Activated CD8-positive, alpha-beta memory T cell treated with anti-CD3 and anti-CD28 coated beads for 24 hours (primary cell): ENCODE results near the gene UQCRH.
"Not testable (repeated sequence)": the region's sequence is repeated elsewhere in the genome, so short reads cannot be mapped to it uniquely, and the experiment has no call there.

ENCODE experiments used
- DNase-seq: peaks from one replicate; pipeline ENCODE4 v3.0.0-alpha.2; 2020

Gene UQCRH

GRCh38 chr1:46337409-46337808, 33.9 kb downstream of the UQCRH start:
- not testable (repeated sequence) for DNase-seq

DNA sequence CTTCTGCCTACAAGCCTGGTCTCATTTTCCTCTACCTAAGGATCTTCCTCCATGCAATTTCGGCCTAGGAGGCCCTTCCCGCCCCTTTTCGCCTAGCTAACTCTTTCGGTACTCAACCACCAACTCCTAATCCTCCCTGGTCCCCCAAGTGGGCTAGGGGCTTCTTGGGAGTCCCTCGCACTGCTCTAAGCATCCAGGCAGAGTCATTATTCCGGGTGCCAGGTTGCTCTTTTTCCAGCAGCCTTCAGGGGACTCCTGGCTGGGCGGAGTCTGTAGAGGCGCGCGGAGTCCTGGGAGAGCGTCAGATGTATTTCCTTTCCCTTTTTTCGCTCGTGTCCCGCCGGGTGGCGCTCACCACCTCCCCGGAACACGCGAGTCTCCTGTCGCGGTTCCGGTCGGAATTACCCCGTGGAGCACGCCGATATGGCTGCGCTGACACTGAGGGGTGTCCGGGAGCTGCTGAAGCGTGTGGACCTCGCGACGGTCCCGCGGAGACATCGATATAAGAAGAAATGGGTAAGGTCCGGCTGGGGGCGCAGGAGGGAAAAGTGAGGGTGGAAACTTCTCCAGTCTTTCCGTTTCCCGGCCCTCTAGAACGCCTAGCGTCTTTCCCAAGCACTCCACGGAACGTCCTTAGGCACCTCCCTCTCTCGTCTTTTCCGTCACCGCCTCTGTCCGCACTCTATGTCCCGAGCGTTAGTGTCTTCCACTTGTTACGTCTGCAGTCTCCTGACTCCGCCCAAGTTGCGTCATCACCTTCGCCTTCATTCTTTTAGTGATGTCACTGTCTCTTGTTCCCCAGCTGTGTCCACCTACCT, 37.1 kb downstream of the UQCRH start, which contains the start of gene NSUN4:
NSUN4 (plus strand) TSS at position 404 of the 818 bp plus-strand sequence; CDS start at position 424, 20 bp downstream.
- peak; percentile 91 for DNase-seq

- no peak for DNase-seq
Observed at GRCh38 chr1:46341222-46342083, 38.0 kb downstream of the UQCRH start.

- DNase-seq = no peak
Observed at GRCh38 chr1:46342084-46342656, 38.7 kb downstream of the UQCRH start.

DNA sequence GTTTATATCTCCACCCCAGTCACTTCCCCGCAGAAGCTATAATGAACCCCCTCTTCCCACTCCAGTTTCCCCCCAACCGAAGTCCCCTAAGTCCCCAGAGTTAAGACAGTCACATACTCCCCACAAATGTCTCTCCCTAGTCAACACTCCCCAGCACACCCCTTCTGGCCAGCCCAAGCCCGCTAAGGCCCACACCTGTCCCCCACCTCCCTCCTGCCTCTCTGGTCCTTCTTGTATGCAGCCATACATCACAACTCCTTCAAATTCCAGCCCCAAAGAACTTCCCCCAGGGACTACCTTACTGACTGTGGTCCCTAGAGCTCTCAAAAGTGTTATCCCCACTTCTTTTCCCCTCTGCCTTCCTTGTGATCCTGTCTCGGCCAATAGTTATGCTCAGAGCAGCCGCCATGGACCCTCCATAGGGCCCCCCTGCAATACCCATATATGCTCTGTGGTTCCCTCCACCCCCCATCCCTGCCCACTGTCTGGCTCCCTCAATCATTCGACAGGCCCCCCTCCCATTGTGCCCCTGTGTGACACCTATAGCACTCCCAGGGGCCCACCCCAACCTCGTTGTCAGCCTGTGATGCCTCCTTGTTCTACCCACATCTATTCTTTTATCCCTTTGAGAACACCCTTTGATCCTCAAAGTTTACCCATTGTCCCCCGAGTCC, 39.3 kb downstream of the UQCRH start:
- DNase-seq = no peak

DNA sequence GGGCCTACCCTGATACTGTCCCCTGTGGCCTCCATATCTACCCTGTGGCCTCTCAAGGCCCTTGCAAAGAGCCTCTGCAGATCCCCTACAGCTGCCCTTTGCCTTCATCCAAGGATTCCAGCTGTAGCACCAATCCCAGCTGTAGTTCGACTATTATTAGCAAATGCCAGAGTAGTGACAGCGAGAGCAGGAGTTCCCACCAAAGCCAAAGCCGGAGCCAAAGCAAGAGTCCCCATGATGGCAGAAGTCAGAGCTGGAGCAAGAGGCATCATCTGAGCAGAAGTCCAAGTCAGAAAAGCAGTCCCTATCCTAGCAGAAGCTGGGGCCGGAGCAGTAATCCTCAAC, 39.8 kb downstream of the UQCRH start:
- DNase-seq = no peak

DNA sequence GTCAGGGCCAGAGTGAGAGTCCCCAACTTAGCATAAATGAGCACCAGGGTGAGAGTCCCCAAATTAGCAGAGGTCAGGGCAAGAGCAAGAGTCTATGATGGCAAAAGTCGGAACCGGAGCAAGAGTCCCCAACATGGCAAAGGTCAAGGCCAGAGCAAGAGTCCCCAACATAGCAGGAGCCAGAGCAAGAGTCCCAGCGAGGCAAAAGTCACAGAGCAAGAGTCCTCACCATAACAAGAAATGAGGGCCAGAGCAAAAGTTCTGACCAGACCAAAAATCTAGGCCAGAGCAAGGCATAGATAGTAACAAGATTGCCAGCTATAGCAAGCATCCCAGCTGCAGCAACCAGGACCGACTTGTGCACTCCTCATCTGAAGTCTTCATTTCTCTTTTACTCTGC, 40.2 kb downstream of the UQCRH start:
- no peak for DNase-seq

DNA sequence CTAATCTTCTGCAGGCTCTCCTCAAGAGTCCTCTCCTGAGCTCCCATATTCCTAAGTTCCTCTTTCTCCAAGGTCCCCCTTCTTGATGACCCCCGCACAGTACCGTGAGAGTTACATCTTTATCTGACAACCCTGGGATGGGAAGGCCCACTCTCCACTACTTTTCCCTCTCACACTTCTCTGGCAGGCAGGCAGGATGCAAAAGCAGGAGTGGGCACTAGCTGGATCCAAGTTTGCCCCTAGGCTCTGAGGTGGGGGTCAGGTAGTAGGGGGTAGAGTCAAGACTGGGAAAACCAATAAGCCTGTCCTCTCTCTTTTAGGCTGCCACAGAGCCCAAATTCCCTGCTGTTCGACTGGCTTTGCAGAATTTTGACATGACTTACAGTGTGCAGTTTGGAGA, 41.0 kb downstream of the UQCRH start:
- no peak for DNase-seq

DNA sequence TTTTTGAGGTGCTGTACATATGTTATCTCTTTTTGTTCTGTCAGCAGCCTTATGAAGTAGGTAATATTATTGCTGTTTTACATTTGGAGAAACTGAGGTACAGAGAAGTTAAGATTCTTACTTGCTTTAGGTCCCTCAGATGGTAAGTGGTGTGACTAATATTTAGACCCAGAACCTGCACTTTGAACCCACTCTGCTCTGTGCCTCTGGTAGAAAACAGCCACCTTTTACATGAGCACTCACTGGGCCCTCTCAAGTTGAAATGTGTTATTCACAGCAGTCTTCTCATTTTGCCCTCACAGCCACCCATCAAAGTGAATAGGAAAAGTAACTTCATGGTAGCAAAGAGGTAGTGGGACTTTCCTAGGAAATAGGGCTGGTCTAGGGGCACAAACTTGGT, 41.8 kb downstream of the UQCRH start:
- no peak for DNase-seq

GRCh38 chr1:46352363-46352762, 48.9 kb downstream of the UQCRH start:
- no peak for DNase-seq

GRCh38 chr1:46355920-46356319, 52.4 kb downstream of the UQCRH start:
- DNase-seq = not testable (repeated sequence)

DNA sequence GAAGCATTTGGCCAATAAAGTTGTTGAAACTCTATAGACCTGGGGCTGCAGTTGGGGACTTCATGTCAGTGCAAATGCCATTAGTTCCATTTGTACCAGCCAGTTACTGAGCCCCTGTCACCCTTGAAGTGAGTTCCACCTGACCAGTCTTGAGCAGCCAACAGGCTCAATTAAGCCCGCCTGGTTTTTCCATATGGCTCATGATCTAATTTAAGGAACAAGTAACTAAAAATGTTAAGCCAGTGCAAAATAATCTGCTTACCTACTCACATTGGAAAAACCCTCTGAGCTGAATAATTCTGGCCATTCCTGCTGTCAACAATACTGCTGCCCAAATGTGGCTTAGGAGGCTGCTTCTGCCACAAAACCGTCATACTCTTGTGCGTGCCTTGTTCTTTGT, 58.7 kb downstream of the UQCRH start:
- DNase-seq = no peak

- DNase-seq = no peak
Observed at GRCh38 chr1:46363121-46363520, 59.6 kb downstream of the UQCRH start.

- no peak for DNase-seq
Observed at GRCh38 chr1:46364612-46365011, 61.1 kb downstream of the UQCRH start.

GRCh38 chr1:46365796-46366195, 62.3 kb downstream of the UQCRH start:
- not testable (repeated sequence) for DNase-seq
